AG04450 (cell line): ENCODE results near the gene GSG1L. TPM values are rescaled to one million over a fixed set of nuclear protein-coding genes. Genes with fewer than 3 reads are reported as not detected.

Experiments
- CTCF ChIA-PET: fragments of 300-600, 350-600 bp; formaldehyde crosslinking; extraction: SDS; loops from one replicate; lab custom pipeline; 2022; ENCODE audit warnings: antibody characterized with exemption, inconsistent platforms; lab: Charles Lee
- POLR2A ChIA-PET: fragments of 350-600 bp; formaldehyde crosslinking; extraction: SDS; loops from one replicate; lab custom pipeline; 2021; ENCODE audit warnings: antibody characterized with exemption, inconsistent platforms; lab: Yijun Ruan, JAX
- DNase-seq: peaks from one replicate; pipeline ENCODE4 v3.0.0-alpha.2; 2011; ENCODE audit warnings: low read depth, low spot score
- H3K27ac ChIP-seq: one replicate; pipeline ENCODE4 v1.5.1; 2012; ENCODE audit warnings: low read depth, low read length, control low read depth
- H3K27me3 ChIP-seq: one replicate; pipeline ENCODE4 v1.6.0; 2012; ENCODE audit warnings: low read length; ENCODE audit not compliant: control insufficient read depth, insufficient read depth
- H3K4me3 ChIP-seq: 2 replicates; pipeline ENCODE4 v1.5.1; 2011; ENCODE audit warnings: mild to moderate bottlenecking, low read depth, low read length, control low read depth
- H3K9me3 ChIP-seq: 2 replicates; pipeline ENCODE4 v1.5.1; 2012; ENCODE audit warnings: low read length; ENCODE audit not compliant: control insufficient read depth, insufficient read depth
- CTCF ChIP-seq: IDR thresholded peaks from 2 replicates; pipeline ENCODE4 v1.5.1; 2011; ENCODE audit warnings: low read depth, low read length, control low read depth, inconsistent platforms
- polyA plus RNA-seq: library from polyadenylated mRNA; depleted of rRNA; stranded (reverse); fragments of >200 nt; gene quantifications from 2 replicates; pipeline ENCODE4 v1.2.3, GENCODE V29; 2011

GSG1L gene
- polyA plus RNA-seq, 1 experiment = not detected

DNA sequence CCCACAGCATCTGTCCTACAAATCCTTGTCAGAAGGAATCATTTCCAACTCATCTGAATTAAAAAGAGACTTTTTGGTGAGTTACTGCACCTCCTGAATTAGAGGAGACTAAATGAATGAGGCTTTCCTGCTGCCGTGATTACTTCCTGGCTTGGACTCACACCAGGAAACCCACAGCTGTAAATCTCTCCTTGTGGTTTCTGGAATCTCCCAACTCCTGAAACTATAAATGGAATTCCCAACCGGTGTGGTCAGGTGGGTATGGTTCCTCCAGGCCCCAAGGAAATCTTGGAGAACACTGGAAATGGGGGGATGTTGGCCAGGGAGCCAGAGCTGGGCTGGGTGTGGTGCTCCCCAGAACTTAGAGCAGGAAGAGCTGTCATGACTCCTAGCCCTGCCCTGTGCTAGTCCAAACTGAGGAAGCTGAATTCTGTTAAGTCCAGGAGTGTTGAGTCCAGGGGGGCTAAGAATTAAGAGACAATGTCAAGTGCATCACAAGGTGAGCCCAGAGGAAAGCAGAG is 216.4 kb downstream of the GSG1L start:
- ChIA-PET CTCF (no interaction called here), POLR2A (no interaction called here)
- Histone ChIP-seq H3K9me3 (no peaks in the 10 kb centered on the region), H3K27ac (no peak overlapping the region), H3K27me3 (peaks cover 4% of the 10 kb centered on the region), H3K4me3 (no peak overlapping the region)
- no peak for DNase-seq
- no peak for TF ChIP-seq CTCF

GRCh38 chr16:27844826-27845225 is 218.7 kb downstream of the GSG1L start:
- ChIA-PET CTCF (interaction anchor here (1.8 kb wide), 1 partner anchor 23 kb away, joined by 4 read pairs; no protein-coding TSS in a partner anchor), POLR2A (no interaction called here)
- Histone ChIP-seq H3K27me3 (peaks cover 4% of the 10 kb centered on the region), H3K9me3 (no peaks in the 10 kb centered on the region), H3K27ac (no peak overlapping the region), H3K4me3 (no peak overlapping the region)
- no peak for TF ChIP-seq CTCF
- no peak for DNase-seq

- TF ChIP-seq CTCF = no peak
- H3K4me3 ChIP-seq = no peak overlapping the region
- DNase-seq = no peak
- H3K27ac ChIP-seq = no peak overlapping the region
- no peaks in the 10 kb centered on the region for H3K9me3 ChIP-seq
- peaks cover 4% of the 10 kb centered on the region for H3K27me3 ChIP-seq
- POLR2A ChIA-PET = no interaction called here
- CTCF ChIA-PET = interaction anchor here (1.8 kb wide), 1 partner anchor 24 kb away, joined by 4 read pairs; no protein-coding TSS in a partner anchor
These were observed 219.7 kb downstream of the GSG1L start for GRCh38 chr16:27843800-27844199.

- no peak for DNase-seq
- TF ChIP-seq CTCF = no peak
- POLR2A ChIA-PET = no interaction called here
- no peak overlapping the region for H3K27ac ChIP-seq
- CTCF ChIA-PET = no interaction called here
- H3K27me3 ChIP-seq = peaks cover 7% of the 10 kb centered on the region
- H3K9me3 ChIP-seq = no peaks in the 10 kb centered on the region
- no peak overlapping the region for H3K4me3 ChIP-seq
These were observed 221.6 kb downstream of the GSG1L start for GRCh38 chr16:27841911-27842310.

DNA sequence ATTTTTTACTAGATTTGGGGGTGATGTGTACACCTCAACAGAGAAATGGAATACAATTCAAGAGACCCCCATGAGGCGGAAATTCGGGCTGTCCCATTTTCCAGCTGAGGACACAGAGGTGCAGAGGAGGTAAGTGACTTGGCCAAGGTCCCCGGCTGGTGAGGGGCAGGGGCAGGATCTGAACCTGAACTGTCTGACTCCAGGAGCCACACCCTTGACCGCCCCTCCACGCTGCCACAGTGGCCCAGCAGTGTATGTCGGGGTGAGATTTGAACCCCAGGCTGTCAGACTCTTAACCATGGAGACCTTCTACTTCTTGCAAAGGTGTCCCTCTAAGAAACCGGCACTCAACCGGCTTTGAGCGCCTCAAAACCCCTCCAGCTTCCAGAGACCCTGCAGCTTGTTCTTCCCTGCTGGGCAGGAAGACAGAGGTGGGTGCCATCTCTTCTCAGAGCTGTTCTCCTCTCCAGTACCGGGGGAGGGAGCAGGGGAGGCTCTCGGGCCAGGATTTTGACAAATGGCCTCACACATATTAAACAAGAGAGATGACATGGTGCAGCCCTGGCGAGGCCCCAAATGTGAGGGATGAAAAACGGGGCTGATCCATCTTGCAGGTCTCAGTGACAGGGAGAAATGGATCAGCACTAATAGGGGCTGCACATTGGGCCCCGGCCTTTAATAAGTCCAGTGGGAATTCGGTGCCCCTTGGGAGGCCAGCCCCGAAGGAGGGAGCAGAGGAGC is 222.3 kb downstream of the GSG1L start:
- CTCF ChIA-PET = no interaction called here
- no peaks in the 10 kb centered on the region for H3K9me3 ChIP-seq
- no peak overlapping the region for H3K27ac ChIP-seq
- peaks cover 7% of the 10 kb centered on the region for H3K27me3 ChIP-seq
- no peak for TF ChIP-seq CTCF
- DNase-seq = no peak
- no peak overlapping the region for H3K4me3 ChIP-seq
- POLR2A ChIA-PET = no interaction called here
